HG02981 (cell line): Measurements from ENCODE around the gene AGAP1.

Source experiments
- ATAC-seq: cut with Tn5 transposase; IDR thresholded peaks from one replicate; pipeline ENCODE4 v1.9.1; 2021; ENCODE audit warnings: mild to moderate bottlenecking, moderate library complexity; ENCODE audit not compliant: unreplicated experiment

Gene AGAP1

GRCh38 chr2:235564884-235565530, 71.2 kb downstream of the AGAP1 start:
- ATAC-seq, result no peak

DNA sequence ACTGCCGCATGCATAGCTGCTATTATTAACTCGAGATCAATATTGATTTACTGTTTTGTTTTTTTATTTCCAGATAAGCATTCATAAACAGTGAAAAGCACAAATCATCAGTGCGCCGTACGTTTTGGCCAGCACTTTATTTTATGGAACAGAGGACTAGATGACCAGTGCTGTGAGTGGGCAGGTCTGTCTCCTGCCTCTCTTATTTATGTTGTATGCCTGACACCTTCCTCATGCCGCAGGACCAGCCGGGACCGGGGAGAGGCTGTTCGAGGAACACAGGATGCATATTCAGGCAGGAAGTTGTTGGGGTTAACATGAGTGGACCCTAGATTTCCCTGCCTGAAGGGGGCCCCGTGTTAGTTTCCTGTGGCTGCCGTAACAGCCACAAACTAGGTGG, 72.6 kb downstream of the AGAP1 start:
- no peak for ATAC-seq

- no peak for ATAC-seq
Observed at GRCh38 chr2:235566931-235567495, 73.2 kb downstream of the AGAP1 start.

DNA sequence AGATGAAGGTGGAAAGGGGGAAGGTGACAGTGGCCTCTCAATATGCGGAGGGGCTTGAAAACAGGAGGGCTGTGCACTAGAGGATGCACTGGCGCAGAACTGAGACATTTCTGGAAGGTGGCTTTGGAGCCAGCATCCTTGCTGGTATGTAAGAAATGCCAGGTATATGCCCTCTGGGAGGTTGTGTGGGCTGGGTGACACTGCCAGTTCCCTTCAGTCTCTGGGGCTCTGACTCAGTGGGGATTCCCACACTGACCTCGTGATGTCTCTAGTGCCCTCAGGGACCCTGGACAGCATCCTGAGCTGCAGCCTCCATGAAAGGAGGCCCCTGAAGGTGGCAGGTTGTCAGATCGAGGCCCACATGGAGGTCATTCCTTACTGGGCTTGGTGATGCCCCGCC, 74.0 kb downstream of the AGAP1 start:
- ATAC-seq, result no peak

DNA sequence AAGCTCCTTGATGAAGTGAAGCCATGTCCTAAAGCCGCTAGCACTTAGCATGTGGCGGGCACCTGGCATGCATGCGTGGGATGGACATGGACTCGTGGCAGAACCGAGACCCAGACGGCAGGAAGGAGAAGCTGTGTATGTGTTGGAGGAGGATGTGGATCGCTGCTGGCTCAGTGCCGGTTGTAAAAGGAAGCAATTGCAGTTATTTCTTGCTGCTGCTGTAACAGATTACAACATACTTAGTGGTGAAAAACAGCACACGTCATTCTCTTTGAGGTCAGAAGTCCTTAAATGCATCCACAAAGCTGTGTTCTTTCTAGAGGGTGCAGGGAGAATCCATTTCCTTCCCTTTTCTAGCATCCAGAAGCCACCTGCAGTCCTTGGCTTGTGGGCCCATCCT, 74.6 kb downstream of the AGAP1 start:
- no peak for ATAC-seq

- ATAC-seq, result no peak
Observed at GRCh38 chr2:235569837-235570236, 76.0 kb downstream of the AGAP1 start.

- ATAC-seq, result no peak
Observed at GRCh38 chr2:235570256-235570655, 76.4 kb downstream of the AGAP1 start.

DNA sequence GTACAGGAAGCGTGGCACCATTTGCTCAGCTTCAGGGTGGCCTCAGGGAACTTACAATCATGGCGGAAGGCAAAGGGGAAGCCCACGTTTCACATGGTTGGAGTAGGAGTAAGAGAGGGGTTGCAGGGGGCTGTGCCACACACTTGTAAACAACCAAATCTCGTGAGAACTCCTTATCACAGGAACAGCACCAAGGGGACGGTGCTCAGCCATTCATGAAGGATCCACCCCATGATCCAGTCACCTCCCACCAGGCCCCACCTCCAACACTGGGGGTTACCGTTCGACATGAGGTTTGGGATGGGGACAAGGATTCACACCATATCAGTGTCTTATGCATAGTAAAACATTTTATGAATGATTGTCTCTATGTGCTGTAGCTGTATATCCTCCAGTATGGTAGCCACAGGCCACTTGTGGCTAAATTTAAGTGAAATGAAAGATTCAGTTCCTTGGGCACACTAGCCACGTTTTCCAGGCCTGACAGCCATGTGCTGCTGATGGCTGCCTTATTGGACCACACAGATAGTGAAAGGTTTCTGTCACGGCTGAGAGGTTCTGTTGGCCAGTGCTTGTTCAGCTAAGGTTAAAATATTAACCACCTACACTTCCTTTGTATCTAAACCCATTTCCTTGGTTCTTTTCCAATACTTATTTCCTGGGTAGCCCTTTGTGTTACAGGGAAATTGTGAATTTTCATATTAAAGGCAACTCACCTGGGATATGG, 77.3 kb downstream of the AGAP1 start:
- ATAC-seq, result peak; percentile 64

GRCh38 chr2:235572592-235572991, 78.7 kb downstream of the AGAP1 start:
- ATAC-seq, result no peak

- no peak for ATAC-seq
Observed at GRCh38 chr2:235573331-235574221, 79.7 kb downstream of the AGAP1 start.

- ATAC-seq, result no peak
Observed at GRCh38 chr2:235575431-235575830, 81.6 kb downstream of the AGAP1 start.

- ATAC-seq, result no peak
Observed at GRCh38 chr2:235575904-235576303, 82.1 kb downstream of the AGAP1 start.

DNA sequence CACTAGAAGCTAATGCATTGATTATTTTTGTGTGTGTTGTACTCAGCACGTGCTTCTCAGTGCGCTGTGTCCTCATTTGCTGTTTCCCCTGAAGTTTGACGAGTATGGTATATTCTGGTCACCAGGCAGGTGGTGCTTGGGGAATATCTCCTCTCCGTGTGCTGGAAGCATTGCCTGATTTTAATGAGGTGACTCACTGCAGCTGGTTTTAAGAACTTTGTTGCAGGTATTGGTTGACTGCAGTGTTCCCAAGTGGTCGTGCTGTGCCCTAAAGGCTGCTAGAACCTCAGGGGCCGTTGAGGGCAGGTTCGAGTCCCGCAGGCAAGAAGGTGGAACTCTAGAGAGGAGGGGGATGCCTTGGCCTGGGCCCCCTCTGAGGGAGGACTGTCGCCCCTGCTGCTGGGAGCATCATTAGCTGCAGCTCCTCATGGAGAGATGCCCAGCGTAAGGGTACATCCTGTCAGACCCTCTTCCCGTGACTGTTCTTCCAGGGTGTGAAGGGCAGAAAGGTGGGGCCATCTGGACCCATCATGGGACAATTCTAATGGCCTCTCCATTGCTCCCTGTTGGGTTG, 82.6 kb downstream of the AGAP1 start:
- no peak for ATAC-seq

DNA sequence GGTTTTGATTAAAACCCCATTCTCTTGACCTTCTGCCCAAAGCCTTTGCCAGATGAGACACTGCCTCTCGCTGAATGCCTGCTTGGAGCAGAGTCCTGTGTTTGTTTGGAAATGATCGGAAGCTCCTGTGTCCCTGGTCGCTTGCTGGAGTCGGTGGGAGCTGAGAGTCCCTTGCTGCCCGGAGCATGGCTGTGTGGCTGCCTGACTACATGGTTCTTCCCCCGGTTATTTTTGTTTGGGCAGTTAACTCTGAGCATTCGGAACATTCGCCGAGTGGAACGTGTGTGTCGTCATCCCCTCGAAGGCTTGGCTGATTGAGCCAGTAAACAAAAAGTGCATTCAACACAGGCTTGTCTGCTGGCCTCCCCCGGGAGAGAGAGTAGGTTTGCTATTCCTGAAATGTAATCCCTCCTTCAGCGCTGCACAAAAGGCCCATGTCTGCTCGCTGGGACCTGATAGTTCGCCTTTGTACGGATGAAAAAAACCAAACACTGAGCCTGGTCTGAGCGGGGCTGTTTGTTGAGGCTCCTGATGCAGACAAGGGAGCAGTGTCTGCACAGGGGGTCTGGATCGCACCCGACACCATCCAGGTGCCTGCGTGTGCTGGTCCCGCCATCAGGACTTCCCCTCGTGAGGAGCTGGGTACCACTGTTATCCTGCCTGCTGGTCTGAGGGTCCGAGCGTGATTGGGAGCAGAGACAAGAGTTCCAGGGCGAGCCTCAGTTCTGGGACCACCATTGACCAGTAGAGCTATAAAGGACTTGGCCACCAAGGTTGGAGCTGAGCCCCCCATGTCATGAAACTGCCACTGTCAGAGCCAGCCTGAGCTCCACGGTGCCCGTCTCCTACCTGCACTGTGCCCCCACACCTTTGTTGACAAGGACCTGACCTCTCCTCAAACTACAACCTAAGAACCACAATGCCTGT, 83.8 kb downstream of the AGAP1 start:
- ATAC-seq, result no peak

GRCh38 chr2:235579128-235579527, 85.3 kb downstream of the AGAP1 start:
- no peak for ATAC-seq

DNA sequence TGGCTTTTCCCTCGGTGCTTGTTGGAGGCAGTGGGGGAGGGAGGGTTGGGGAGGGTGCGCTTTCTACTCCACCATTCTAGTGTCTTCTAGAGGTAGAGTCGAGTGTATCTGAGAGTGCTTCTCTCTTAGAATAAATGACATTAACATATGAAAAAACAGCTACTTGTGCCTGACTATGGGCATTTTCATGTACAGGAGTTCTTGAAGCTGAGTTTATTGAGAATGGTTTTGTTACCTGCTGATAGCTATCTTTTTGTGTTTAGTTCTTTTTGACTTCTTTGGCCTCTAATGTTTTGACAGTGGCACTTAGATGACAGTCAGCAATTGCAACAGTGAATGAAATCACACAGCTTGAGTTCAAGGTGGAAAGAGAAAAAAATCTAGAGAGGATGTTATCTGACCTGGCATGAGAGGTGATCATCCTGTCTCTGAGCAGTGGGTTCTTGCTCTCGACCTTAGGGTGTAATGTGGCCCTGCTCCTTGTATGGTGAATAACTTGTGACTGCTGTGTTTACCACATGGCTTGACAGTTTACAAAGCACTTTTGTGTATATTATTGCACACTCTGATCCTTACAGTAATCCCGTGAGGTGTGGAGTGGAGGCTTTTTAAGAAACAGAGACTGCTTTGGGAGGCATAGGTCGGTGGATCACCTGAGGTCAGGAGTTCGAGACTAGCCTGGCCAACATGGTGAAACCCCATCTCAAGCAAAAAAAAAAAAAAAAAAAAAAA, 86.7 kb downstream of the AGAP1 start:
- no peak for ATAC-seq

DNA sequence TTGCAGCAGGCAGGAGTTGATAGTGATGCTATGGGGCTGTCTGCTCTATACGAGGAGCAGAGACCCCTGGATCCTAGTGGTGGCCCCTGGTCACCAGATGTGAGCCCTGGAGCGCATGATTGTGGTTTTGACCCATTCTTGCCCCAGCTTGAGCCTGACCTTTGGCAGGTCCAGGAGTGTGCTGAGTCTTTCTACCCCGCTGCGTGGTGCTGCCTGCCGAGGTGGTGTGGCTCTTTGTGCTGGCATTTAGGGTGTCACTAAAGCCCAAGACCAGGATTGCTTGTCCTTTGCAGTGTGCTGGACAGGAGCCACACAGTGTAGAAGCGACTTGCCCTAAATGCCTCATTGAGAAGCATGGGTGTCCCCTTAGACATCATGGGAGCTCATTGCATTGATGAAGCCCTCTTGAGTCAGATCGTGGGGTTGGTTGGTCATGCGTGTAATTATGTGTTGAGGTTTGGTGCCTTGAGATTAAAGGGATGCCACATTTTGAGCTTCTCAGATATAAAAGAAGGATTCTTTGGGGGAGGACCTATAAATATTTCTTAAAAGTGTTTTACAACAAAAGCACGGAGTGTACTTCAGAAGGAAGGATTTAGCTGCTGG, 88.3 kb downstream of the AGAP1 start:
- ATAC-seq, result no peak

DNA sequence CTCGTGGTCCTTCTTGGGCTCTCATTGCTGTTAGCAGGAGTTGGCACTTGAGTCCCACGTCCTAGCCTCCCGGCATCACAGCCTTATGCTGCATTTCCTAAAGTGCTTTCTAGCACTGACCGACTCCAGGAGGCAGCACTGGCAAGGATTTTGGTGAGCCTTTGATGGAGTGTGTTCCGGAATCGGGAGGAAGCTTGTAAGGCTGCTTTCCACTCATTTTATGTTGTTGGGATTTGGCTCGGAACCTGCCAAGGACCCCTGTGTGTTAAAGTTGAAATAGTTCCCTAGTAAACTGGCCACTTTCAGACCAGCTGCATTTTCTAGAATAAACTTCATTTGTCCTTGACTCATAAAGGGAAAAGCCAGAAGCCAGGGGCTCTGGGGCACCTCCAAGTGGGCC, 88.9 kb downstream of the AGAP1 start:
- ATAC-seq, result no peak

- ATAC-seq, result no peak
Observed at GRCh38 chr2:235583144-235583543, 89.3 kb downstream of the AGAP1 start.
